NCI-H2227 treated with DMSO at 0.1 percent for 48 hours (cell line): Measurements from ENCODE around the gene MAP3K14.

Experiments
- DNase-seq: peaks from one replicate; lab custom pipeline; 2025; lab: John Stamatoyannopoulos, UW

The MAP3K14 gene

GRCh38 chr17:45300060-45300751, 16.6 kb downstream of the MAP3K14 start:
- DNase-seq, result no peak

GRCh38 chr17:45299361-45299760, 17.5 kb downstream of the MAP3K14 start:
- DNase-seq, result no peak

- no peak for DNase-seq
Observed at GRCh38 chr17:45298546-45299285, 18.1 kb downstream of the MAP3K14 start.

DNA sequence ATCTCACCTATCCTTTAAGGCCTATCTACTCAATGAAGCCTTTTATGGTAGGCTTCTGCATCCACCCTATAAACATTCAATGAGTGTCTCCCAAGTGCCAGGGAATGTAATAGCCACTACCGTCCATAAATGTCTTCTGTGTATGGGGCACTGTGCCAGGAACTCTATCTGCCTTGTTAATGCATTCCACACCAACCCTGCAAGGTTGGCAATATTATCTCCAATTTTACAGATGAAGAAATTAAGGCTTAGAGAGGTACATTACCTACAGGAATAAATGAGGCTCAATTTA, 20.0 kb downstream of the MAP3K14 start:
- no peak for DNase-seq

DNA sequence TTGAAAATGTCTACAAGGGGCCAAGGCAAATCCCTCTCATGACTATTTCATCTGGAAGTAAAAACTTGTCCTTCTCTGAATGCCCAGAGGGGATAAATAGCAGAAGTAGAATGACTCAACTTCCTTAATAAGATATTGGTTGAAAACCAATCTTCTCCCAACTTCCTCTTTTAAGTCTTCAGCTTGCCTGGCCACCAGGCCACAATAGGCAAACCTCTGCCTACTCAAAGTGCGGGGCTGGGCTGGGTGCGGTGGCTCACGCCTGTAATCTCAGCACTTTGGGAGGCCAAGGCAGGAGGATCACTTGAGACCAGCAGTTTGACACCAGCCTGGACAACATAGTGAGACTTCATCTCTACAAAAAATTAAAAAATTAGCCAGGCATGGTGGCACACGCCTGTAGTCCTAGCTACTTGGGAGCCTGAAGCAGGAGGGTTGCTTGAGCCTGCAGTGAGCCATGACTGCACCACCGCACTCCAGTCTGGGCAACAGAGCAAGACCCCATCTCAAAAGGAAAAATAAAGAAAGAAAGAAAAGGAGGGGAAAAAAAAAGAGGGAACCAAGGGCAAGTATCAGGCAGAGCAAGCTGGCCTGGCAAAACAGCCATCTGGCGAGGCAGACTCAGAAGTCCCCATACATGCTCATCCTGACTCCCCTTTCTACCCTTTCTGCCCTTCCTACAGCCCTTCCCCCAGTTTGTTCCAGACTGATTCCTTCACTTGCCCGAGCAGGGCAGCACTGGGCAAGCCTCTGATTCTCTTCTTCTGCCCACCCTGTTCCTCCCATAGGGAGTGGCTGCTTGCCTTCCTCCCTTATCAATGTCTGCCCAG, 20.6 kb downstream of the MAP3K14 start:
- DNase-seq, result no peak

- no peak for DNase-seq
Observed at GRCh38 chr17:45294506-45294905, 22.3 kb downstream of the MAP3K14 start.

GRCh38 chr17:45293413-45294211, 23.2 kb downstream of the MAP3K14 start:
- DNase-seq, result no peak

GRCh38 chr17:45292696-45293412, 24.0 kb downstream of the MAP3K14 start:
- DNase-seq, result no peak

GRCh38 chr17:45291171-45291805, 25.5 kb downstream of the MAP3K14 start:
- no peak for DNase-seq

- DNase-seq, result no peak
Observed at GRCh38 chr17:45290269-45290765, 26.5 kb downstream of the MAP3K14 start.

GRCh38 chr17:45289301-45290268, 27.2 kb downstream of the MAP3K14 start:
- no peak for DNase-seq

GRCh38 chr17:45288825-45289224, 28.0 kb downstream of the MAP3K14 start:
- no peak for DNase-seq

- no peak for DNase-seq
Observed at GRCh38 chr17:45287526-45288500, 29.0 kb downstream of the MAP3K14 start.

DNA sequence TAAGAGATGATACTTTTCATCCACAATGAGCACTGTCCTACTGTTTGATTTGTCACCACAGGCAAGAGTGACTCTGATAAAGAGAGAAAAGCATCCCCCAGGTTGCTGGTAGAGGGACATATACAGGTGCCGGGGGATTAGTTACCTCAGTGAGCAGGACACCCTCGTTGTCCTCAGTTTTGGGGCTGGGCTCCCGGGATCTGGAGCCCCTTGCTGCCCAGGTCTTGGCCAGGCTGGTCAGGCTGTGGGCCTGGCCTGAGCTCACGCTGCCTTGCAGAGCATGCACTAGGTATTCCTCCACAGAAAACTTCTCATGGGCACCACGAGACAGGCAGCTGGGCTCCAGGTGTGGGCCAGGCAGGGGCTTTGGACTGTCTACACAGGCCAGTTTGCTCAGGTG, 30.5 kb downstream of the MAP3K14 start:
- DNase-seq, result no peak

GRCh38 chr17:45284176-45285140, 32.4 kb downstream of the MAP3K14 start:
- no peak for DNase-seq

GRCh38 chr17:45283711-45284110, 33.1 kb downstream of the MAP3K14 start:
- DNase-seq, result no peak
